ENCODE results near the gene EBF4. TPM values are rescaled to one million over a fixed set of nuclear protein-coding genes. Genes with fewer than 3 reads are reported as not detected.

Gene EBF4, protein sequence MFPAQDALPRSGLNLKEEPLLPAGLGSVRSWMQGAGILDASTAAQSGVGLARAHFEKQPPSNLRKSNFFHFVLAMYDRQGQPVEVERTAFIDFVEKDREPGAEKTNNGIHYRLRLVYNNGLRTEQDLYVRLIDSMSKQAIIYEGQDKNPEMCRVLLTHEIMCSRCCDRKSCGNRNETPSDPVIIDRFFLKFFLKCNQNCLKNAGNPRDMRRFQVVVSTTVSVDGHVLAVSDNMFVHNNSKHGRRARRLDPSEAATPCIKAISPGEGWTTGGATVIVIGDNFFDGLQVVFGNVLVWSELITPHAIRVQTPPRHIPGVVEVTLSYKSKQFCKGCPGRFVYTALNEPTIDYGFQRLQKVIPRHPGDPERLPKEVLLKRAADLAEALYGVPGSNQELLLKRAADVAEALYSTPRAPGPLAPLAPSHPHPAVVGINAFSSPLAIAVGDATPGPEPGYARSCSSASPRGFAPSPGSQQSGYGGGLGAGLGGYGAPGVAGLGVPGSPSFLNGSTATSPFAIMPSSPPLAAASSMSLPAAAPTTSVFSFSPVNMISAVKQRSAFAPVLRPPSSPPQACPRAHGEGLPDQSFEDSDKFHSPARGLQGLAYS
- total RNA-seq (10 to 100 TPM; 10.2 to 17.4 TPM), polyA plus RNA-seq (ENCODE audit: insufficient read length in 2 of 2) (10 to 100 TPM; 86.4 to 91.0 TPM)
- long read RNA-seq, donor 1, transcript EBF4-206 (3 exons, 1,647 nt): major isoform, 5 of 10 reads
- long read RNA-seq, donor 1, partial matches to known transcripts: 0 of 10 reads
- long read RNA-seq, donor 1, other reads (novel, unspliced or antisense): 0 of 10 reads
- long read RNA-seq, donor 2, partial matches to known transcripts: 14 of 20 reads
- long read RNA-seq, donor 2, other reads (novel, unspliced or antisense): 0 of 20 reads
- long read RNA-seq, donor 3, partial matches to known transcripts: 0 of 3 reads
- long read RNA-seq, donor 3, other reads (novel, unspliced or antisense): 0 of 3 reads
- long read RNA-seq, donor 4, transcript EBF4-206 (3 exons, 1,647 nt): major isoform, 8 of 11 reads
- long read RNA-seq, donor 4, partial matches to known transcripts: 0 of 11 reads
- long read RNA-seq, donor 4, other reads (novel, unspliced or antisense): 0 of 11 reads

DNA sequence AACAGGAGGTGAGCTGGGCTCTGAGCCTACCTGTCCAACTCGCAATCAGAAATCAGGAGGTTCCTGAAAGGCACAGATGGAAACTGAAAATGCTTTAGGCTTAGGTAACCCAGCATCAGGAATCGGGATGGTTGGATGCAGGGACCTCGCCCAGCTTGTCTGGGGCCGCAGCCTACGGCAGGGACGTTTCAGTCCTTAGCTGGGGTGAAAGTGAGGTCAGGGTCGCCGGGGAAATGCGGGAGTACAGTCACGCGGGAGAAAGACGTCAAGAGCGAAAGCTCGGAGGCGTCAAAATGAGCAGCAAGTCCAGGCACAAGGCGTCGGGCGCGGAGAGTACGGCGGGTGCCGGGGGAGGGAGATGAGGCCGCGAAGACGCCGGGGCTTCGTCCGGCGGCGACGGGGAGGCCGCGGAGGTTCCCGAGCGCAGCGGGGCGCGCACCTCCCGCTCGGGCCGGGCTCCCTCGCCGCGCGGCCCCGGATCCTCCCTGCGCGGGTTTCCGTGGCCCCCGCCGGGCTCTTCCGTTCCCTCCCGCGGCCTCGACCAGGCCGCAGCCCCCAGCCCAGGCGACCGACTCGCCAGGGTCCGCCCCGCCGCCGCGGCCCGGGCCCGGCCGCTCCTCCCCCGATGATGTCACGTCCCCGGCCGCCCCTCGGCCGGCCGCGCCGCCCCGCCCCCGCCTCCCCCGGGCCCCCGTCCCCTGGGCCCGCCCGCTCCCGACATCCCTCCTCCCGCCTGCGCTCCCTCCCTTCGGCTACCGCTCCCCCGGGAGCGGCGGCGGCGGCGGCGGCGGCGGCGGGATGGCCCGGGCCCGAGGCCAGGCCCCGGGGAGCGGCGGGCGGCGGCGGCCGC lies at the start of gene EBF4:
EBF4 (plus strand) TSS at position 745 of the 850 bp plus-strand sequence. CDS start 866 bp downstream, outside the sequence.
- peak in 2 of 6 donors; percentile 77 to 83 for DNase-seq (ENCODE audit: low read depth in 4 of 6, low spot score in 6 of 6)
- peak within 1 kb of the TSS; percentile 35 for H3K27ac ChIP-seq (ENCODE audit: low read depth, low read length)
- H3K4me1 ChIP-seq (ENCODE audit: control insufficient read depth, insufficient read depth, low read length): peaks cover 41% of the 10 kb centered on the region
- no peaks in the 10 kb centered on the region for H3K9me3 ChIP-seq (ENCODE audit: control insufficient read depth, insufficient read depth, low read length)
- peaks cover 11% of the 10 kb centered on the region for H3K27me3 ChIP-seq (ENCODE audit: control insufficient read depth, insufficient read depth, low read length)
- peaks cover 2% of the 10 kb centered on the region for H3K36me3 ChIP-seq (ENCODE audit: control insufficient read depth, insufficient read depth, low read length)
- peak within 1 kb of the TSS; percentile 32 for H3K4me3 ChIP-seq (ENCODE audit: low read depth, low read length)
- WGBS (ENCODE audit: insufficient coverage): 1% methylated on average over 99 of the region's 106 CpGs

DNA sequence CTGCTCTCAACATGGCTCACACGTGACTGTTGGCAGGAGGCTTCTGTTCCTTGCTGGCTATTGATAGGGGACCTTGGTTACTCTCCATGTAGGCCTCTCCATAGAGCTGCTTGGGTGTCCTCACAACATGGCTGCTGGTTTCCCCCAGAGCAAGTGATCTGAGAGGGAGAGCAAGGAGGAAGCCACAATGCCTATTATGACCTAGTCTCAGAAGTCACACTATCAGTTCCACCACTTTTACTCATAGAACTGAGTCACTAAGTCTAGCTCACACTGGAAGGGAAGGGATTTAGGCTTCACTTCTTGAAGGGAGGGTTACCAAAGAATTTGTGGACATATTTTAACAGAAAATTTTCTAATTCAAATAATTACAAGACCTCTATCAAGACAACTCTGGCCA lies 48.9 kb upstream of the EBF4 start:
- 100% methylated on average over 1 of the region's 1 CpG for WGBS (ENCODE audit: insufficient coverage)
- H3K4me3 ChIP-seq (ENCODE audit: low read depth, low read length): no peak overlapping the region
- H3K36me3 ChIP-seq (ENCODE audit: control insufficient read depth, insufficient read depth, low read length): no peaks in the 10 kb centered on the region
- H3K9me3 ChIP-seq (ENCODE audit: control insufficient read depth, insufficient read depth, low read length): no peaks in the 10 kb centered on the region
- H3K27me3 ChIP-seq (ENCODE audit: control insufficient read depth, insufficient read depth, low read length): no peaks in the 10 kb centered on the region
- no peak for DNase-seq (ENCODE audit: low read depth in 4 of 6, low spot score in 6 of 6)
- H3K27ac ChIP-seq (ENCODE audit: low read depth, low read length): no peak overlapping the region
- H3K4me1 ChIP-seq (ENCODE audit: control insufficient read depth, insufficient read depth, low read length): no peaks in the 10 kb centered on the region

- Histone ChIP-seq H3K27me3 (ENCODE audit: control insufficient read depth, insufficient read depth, low read length) (no peaks in the 10 kb centered on the region), H3K4me3 (ENCODE audit: low read depth, low read length) (peak within 1 kb of the TSS; percentile 87), H3K4me1 (ENCODE audit: control insufficient read depth, insufficient read depth, low read length) (peaks cover 19% of the 10 kb centered on the region), H3K9me3 (ENCODE audit: control insufficient read depth, insufficient read depth, low read length) (no peaks in the 10 kb centered on the region), H3K36me3 (ENCODE audit: control insufficient read depth, insufficient read depth, low read length) (peaks cover 35% of the 10 kb centered on the region), H3K27ac (ENCODE audit: low read depth, low read length) (peak within 1 kb of the TSS; percentile 93)
- WGBS (ENCODE audit: insufficient coverage): under 1% methylated on average over 96 of the region's 101 CpGs
- DNase-seq (ENCODE audit: low read depth in 4 of 6, low spot score in 6 of 6): peak; percentile 80 to 98 (median 92)
Observed at GRCh38 chr20:2651772-2652723, 40.5 kb upstream of the EBF4 start, which contains the start of gene NOP56. TSS of gene NOP56 (plus strand) at chr20:2652632. CDS start at chr20:2652661, 29 bp downstream.

- H3K4me3 ChIP-seq (ENCODE audit: low read depth, low read length): peak overlapping the region; percentile 87
- H3K27ac ChIP-seq (ENCODE audit: low read depth, low read length): peak overlapping the region; percentile 78
- H3K27me3 ChIP-seq (ENCODE audit: control insufficient read depth, insufficient read depth, low read length): no peaks in the 10 kb centered on the region
- no peaks in the 10 kb centered on the region for H3K9me3 ChIP-seq (ENCODE audit: control insufficient read depth, insufficient read depth, low read length)
- peaks cover 43% of the 10 kb centered on the region for H3K36me3 ChIP-seq (ENCODE audit: control insufficient read depth, insufficient read depth, low read length)
- H3K4me1 ChIP-seq (ENCODE audit: control insufficient read depth, insufficient read depth, low read length): peaks cover 19% of the 10 kb centered on the region
- peak in 5 of 6 donors; percentile 28 to 87 (median 47) for DNase-seq (ENCODE audit: low read depth in 4 of 6, low spot score in 6 of 6)
- under 1% methylated on average over 53 of the region's 56 CpGs for WGBS (ENCODE audit: insufficient coverage)
Observed at GRCh38 chr20:2652724-2653555, 39.6 kb upstream of the EBF4 start.

- Histone ChIP-seq H3K27me3 (ENCODE audit: control insufficient read depth, insufficient read depth, low read length) (no peaks in the 10 kb centered on the region), H3K9me3 (ENCODE audit: control insufficient read depth, insufficient read depth, low read length) (no peaks in the 10 kb centered on the region), H3K36me3 (ENCODE audit: control insufficient read depth, insufficient read depth, low read length) (peaks cover 52% of the 10 kb centered on the region), H3K27ac (ENCODE audit: low read depth, low read length) (no peak overlapping the region), H3K4me3 (ENCODE audit: low read depth, low read length) (peak overlapping the region; percentile 87), H3K4me1 (ENCODE audit: control insufficient read depth, insufficient read depth, low read length) (peaks cover 19% of the 10 kb centered on the region)
- no peak for DNase-seq (ENCODE audit: low read depth in 4 of 6, low spot score in 6 of 6)
- WGBS (ENCODE audit: insufficient coverage): 31% methylated on average over 22 of the region's 24 CpGs
Observed at GRCh38 chr20:2653556-2654383, 38.8 kb upstream of the EBF4 start.

DNA sequence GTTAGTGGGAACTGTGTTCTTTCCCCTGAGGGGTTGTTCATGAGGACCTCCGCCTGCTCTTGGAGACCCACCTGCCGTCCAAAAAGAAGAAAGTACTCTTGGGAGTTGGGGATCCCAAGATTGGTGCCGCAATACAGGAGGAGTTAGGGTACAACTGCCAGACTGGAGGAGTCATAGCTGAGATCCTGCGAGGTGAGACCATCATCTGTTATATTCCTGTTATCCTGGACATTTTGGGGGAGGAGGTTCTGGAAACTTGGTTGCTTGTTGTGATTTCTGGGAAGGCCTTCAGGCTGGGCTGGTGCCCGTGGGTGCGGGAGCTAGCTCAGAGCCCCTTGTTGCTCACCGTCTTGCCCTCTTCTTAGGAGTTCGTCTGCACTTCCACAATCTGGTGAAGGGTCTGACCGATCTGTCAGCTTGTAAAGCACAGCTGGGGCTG lies 38.2 kb upstream of the EBF4 start:
- Histone ChIP-seq H3K4me3 (ENCODE audit: low read depth, low read length) (no peak overlapping the region), H3K27me3 (ENCODE audit: control insufficient read depth, insufficient read depth, low read length) (no peaks in the 10 kb centered on the region), H3K4me1 (ENCODE audit: control insufficient read depth, insufficient read depth, low read length) (peaks cover 19% of the 10 kb centered on the region), H3K36me3 (ENCODE audit: control insufficient read depth, insufficient read depth, low read length) (peaks cover 58% of the 10 kb centered on the region), H3K27ac (ENCODE audit: low read depth, low read length) (no peak overlapping the region), H3K9me3 (ENCODE audit: control insufficient read depth, insufficient read depth, low read length) (no peaks in the 10 kb centered on the region)
- 86% methylated on average over 9 of the region's 9 CpGs for WGBS (ENCODE audit: insufficient coverage)
- DNase-seq (ENCODE audit: low read depth in 4 of 6, low spot score in 6 of 6): no peak

- Histone ChIP-seq H3K9me3 (ENCODE audit: control insufficient read depth, insufficient read depth, low read length) (no peaks in the 10 kb centered on the region), H3K27ac (ENCODE audit: low read depth, low read length) (no peak overlapping the region), H3K4me3 (ENCODE audit: low read depth, low read length) (no peak overlapping the region)
Observed at GRCh38 chr20:2654831-2655230, 37.7 kb upstream of the EBF4 start.

More at GRCh38 chr20:2654831-2655230, 37.7 kb upstream of the EBF4 start:
- H3K4me1 ChIP-seq (ENCODE audit: control insufficient read depth, insufficient read depth, low read length): peaks cover 19% of the 10 kb centered on the region
- no peaks in the 10 kb centered on the region for H3K27me3 ChIP-seq (ENCODE audit: control insufficient read depth, insufficient read depth, low read length)
- DNase-seq (ENCODE audit: low read depth in 4 of 6, low spot score in 6 of 6): no peak
- 100% methylated on average over 2 of the region's 3 CpGs for WGBS (ENCODE audit: insufficient coverage)
- peaks cover 62% of the 10 kb centered on the region for H3K36me3 ChIP-seq (ENCODE audit: control insufficient read depth, insufficient read depth, low read length)

Measured in spinal cord (tissue), 10 donors.